ENCODE results near the gene TULP1.

Gene TULP1

GRCh38 chr6:35474131-35474941, 38.4 kb downstream of the TULP1 start:
- Histone ChIP-seq H3K4me1 (ENCODE audit: insufficient read depth, low read length, severe bottlenecking) (peaks cover 29% of the 10 kb centered on the region), H3K9me2 (ENCODE audit: low read depth, low read length) (no peaks in the 10 kb centered on the region), H3K79me2 (ENCODE audit: insufficient read depth, low read length) (peaks cover 5% of the 10 kb centered on the region; the same call in 1 of the 2 replicates), H3F3A (ENCODE audit: insufficient read depth, low read length) (peaks cover 15% of the 10 kb centered on the region; the same call in 1 of the 2 replicates), H3K9ac (ENCODE audit: low read length) (no peak overlapping the region), H3K4me3 (ENCODE audit: low read depth, low read length, poor library complexity, severe bottlenecking) (no peak overlapping the region), H3K4me2 (ENCODE audit: low read length) (no peak overlapping the region), H3K36me3 (ENCODE audit: insufficient read depth, low read length) (peaks cover 51% of the 10 kb centered on the region), H3K9me3 (ENCODE audit: low read length) (no peaks in the 10 kb centered on the region), H3K27ac (ENCODE audit: low read depth, low read length, poor library complexity, severe bottlenecking) (no peak overlapping the region), H2AFZ (ENCODE audit: low read length) (no peak overlapping the region), H3K27me3 (ENCODE audit: insufficient read depth, low read length) (no peaks in the 10 kb centered on the region), H4K20me1 (ENCODE audit: insufficient read depth, low read length) (no peaks in the 10 kb centered on the region)
- TF ChIP-seq CTCF (IDR thresholded peaks at IDR 0.05; ENCODE audit: low read length) (no peak), EZH2 (IDR thresholded peaks at IDR 0.05; ENCODE audit: borderline replicate concordance, low read length) (no peak)

GRCh38 chr6:35473850-35474130, 38.9 kb downstream of the TULP1 start:
- Histone ChIP-seq H3K4me2 (ENCODE audit: low read length) (no peak overlapping the region), H3K79me2 (ENCODE audit: insufficient read depth, low read length) (peaks cover 8% of the 10 kb centered on the region; the same call in 1 of the 2 replicates), H3K4me3 (ENCODE audit: low read depth, low read length, poor library complexity, severe bottlenecking) (no peak overlapping the region), H3K36me3 (ENCODE audit: insufficient read depth, low read length) (peaks cover 57% of the 10 kb centered on the region), H3K4me1 (ENCODE audit: insufficient read depth, low read length, severe bottlenecking) (peaks cover 29% of the 10 kb centered on the region), H3K9me2 (ENCODE audit: low read depth, low read length) (no peaks in the 10 kb centered on the region), H4K20me1 (ENCODE audit: insufficient read depth, low read length) (no peaks in the 10 kb centered on the region), H2AFZ (ENCODE audit: low read length) (no peak overlapping the region), H3K27ac (ENCODE audit: low read depth, low read length, poor library complexity, severe bottlenecking) (no peak overlapping the region), H3K27me3 (ENCODE audit: insufficient read depth, low read length) (no peaks in the 10 kb centered on the region), H3F3A (ENCODE audit: insufficient read depth, low read length) (peaks cover 15% of the 10 kb centered on the region; the same call in 1 of the 2 replicates), H3K9me3 (ENCODE audit: low read length) (no peaks in the 10 kb centered on the region), H3K9ac (ENCODE audit: low read length) (no peak overlapping the region)
- TF ChIP-seq CTCF (IDR thresholded peaks at IDR 0.05; ENCODE audit: low read length) (no peak), EZH2 (IDR thresholded peaks at IDR 0.05; ENCODE audit: borderline replicate concordance, low read length) (no peak)

- Histone ChIP-seq H3K79me2 (ENCODE audit: insufficient read depth, low read length) (peaks cover 13% of the 10 kb centered on the region; the same call in 1 of the 2 replicates), H3K4me1 (ENCODE audit: insufficient read depth, low read length, severe bottlenecking) (peaks cover 29% of the 10 kb centered on the region), H3K9ac (ENCODE audit: low read length) (no peak overlapping the region), H2AFZ (ENCODE audit: low read length) (no peak overlapping the region), H3K9me2 (ENCODE audit: low read depth, low read length) (no peaks in the 10 kb centered on the region), H3F3A (ENCODE audit: insufficient read depth, low read length) (peaks cover 15% of the 10 kb centered on the region; the same call in 1 of the 2 replicates), H3K36me3 (ENCODE audit: insufficient read depth, low read length) (peaks cover 62% of the 10 kb centered on the region), H3K4me3 (ENCODE audit: low read depth, low read length, poor library complexity, severe bottlenecking) (no peak overlapping the region), H3K9me3 (ENCODE audit: low read length) (no peaks in the 10 kb centered on the region), H3K27ac (ENCODE audit: low read depth, low read length, poor library complexity, severe bottlenecking) (no peak overlapping the region), H4K20me1 (ENCODE audit: insufficient read depth, low read length) (no peaks in the 10 kb centered on the region), H3K27me3 (ENCODE audit: insufficient read depth, low read length) (no peaks in the 10 kb centered on the region), H3K4me2 (ENCODE audit: low read length) (no peak overlapping the region)
- TF ChIP-seq CTCF (IDR thresholded peaks at IDR 0.05; ENCODE audit: low read length), result no peak
- no peak for TF ChIP-seq EZH2 (IDR thresholded peaks at IDR 0.05; ENCODE audit: borderline replicate concordance, low read length)
Measured at GRCh38 chr6:35473075-35473849, 39.4 kb downstream of the TULP1 start.
